HL-60 (cell line): Measurements from ENCODE around the gene MS4A10.

Experiments
- DNase-seq, 2 experiments: peaks; one replicate each; pipeline ENCODE4 v3.0.0-alpha.2; 2010 to 2020; ENCODE audit warnings: low read depth in 1 of 2, low spot score in 1 of 2
- H3K27ac ChIP-seq: fragments of 250-450 bp; sonication (Bioruptor Pico); replicated peaks from 2 replicates; pipeline ENCODE4 v1.5.1; 2020; ENCODE audit warnings: mild to moderate bottlenecking, moderate library complexity
- H3K27me3 ChIP-seq: fragments of 250-450 bp; sonication (Bioruptor Pico); 2 replicates; pipeline ENCODE4 v1.5.1; 2021; ENCODE audit warnings: mild to moderate bottlenecking, moderate library complexity; ENCODE audit not compliant: insufficient read depth, poor library complexity, severe bottlenecking
- H3K4me3 ChIP-seq: replicated peaks from 2 replicates; pipeline ENCODE4 v1.5.1; 2011; ENCODE audit warnings: mild to moderate bottlenecking, control low read depth, low read length; ENCODE audit not compliant: insufficient read depth
- CTCF ChIP-seq: IDR thresholded peaks from one replicate; pipeline ENCODE4 v1.5.1; 2011; ENCODE audit warnings: low read length, control low read depth, inconsistent platforms; ENCODE audit not compliant: insufficient read depth
- GABPA ChIP-seq: IDR thresholded peaks from 2 replicates; pipeline ENCODE4 v1.6.1; 2012; ENCODE audit warnings: low read depth
- POLR2AphosphoS5 ChIP-seq: IDR thresholded peaks from 2 replicates; pipeline ENCODE4 v1.6.1; 2012; ENCODE audit warnings: low read depth
- REST ChIP-seq: IDR thresholded peaks from 2 replicates; pipeline ENCODE4 v1.6.1; 2012; ENCODE audit warnings: low read depth; ENCODE audit not compliant: insufficient replicate concordance
- SPI1 ChIP-seq: IDR thresholded peaks from 2 replicates; pipeline ENCODE4 v1.6.1; 2012; ENCODE audit warnings: low read depth, mild to moderate bottlenecking, borderline replicate concordance

The MS4A10 gene

GRCh38 chr11:60783911-60784310 lies 1.2 kb upstream of the MS4A10 start:
- H3K27me3 ChIP-seq, result no peaks in the 10 kb centered on the region
- DNase-seq, result no peak
- H3K4me3 ChIP-seq, result no peak overlapping the region
- no peak for TF ChIP-seq GABPA
- TF ChIP-seq SPI1, result no peak
- no peak for TF ChIP-seq REST
- no peak for TF ChIP-seq POLR2AphosphoS5
- TF ChIP-seq CTCF, result no peak
- no peak overlapping the region for H3K27ac ChIP-seq

GRCh38 chr11:60785806-60786361 lies 751 bp downstream of the MS4A10 start:
- no peaks in the 10 kb centered on the region for H3K27me3 ChIP-seq
- no peak overlapping the region for H3K27ac ChIP-seq
- TF ChIP-seq REST (no peak), CTCF (no peak), SPI1 (no peak), POLR2AphosphoS5 (no peak)
- H3K4me3 ChIP-seq, result no peak overlapping the region
- DNase-seq, result no peak

GRCh38 chr11:60786811-60787567 lies 1.9 kb downstream of the MS4A10 start:
- TF ChIP-seq CTCF (no peak), GABPA (no peak), REST (no peak), POLR2AphosphoS5 (no peak), SPI1 (no peak)
- no peaks in the 10 kb centered on the region for H3K27me3 ChIP-seq
- no peak overlapping the region for H3K27ac ChIP-seq
- no peak for DNase-seq
- H3K4me3 ChIP-seq, result no peak overlapping the region
